22Rv1 (cell line): Measurements from ENCODE around the gene KLHDC4.

Experiments used
- ZFX ChIP-seq: fragments of 450-650 bp; IDR thresholded peaks from 2 replicates; pipeline ENCODE4 v1.6.1; 2017; ENCODE audit warnings: antibody characterized with exemption, borderline replicate concordance
- TF ChIP-seq, protein P1 (sequence below): fragments of 450-650 bp; IDR thresholded peaks from 2 replicates; pipeline ENCODE4 v1.5.1; 2017; ENCODE audit warnings: mild to moderate bottlenecking

DNA sequence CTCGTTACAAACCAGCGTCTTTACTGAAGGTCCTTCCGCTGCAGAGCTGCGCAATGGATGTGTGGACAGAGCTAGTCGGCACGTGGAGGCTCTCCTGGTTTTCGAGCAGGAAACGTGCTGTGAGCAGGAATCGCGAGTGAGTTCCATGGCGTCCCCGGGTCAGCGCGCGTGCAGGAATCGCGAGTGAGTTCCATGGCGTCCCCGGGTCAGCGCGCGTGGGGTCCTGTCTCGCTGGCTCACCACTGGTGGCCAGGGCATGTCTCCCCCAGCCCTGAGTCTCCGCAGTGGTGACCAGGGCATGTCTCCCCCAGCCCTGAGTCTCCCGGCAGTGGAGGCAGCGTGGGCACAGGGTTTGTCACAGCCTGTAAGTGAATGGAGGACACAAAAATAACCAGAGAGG lies 62.7 kb downstream of the KLHDC4 start:
- TF ChIP-seq, protein P1, sequence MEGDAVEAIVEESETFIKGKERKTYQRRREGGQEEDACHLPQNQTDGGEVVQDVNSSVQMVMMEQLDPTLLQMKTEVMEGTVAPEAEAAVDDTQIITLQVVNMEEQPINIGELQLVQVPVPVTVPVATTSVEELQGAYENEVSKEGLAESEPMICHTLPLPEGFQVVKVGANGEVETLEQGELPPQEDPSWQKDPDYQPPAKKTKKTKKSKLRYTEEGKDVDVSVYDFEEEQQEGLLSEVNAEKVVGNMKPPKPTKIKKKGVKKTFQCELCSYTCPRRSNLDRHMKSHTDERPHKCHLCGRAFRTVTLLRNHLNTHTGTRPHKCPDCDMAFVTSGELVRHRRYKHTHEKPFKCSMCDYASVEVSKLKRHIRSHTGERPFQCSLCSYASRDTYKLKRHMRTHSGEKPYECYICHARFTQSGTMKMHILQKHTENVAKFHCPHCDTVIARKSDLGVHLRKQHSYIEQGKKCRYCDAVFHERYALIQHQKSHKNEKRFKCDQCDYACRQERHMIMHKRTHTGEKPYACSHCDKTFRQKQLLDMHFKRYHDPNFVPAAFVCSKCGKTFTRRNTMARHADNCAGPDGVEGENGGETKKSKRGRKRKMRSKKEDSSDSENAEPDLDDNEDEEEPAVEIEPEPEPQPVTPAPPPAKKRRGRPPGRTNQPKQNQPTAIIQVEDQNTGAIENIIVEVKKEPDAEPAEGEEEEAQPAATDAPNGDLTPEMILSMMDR = no peak
- no peak for TF ChIP-seq ZFX
